ENCODE measurements around the gene ALOX12B. TPM values are rescaled to one million over a fixed set of nuclear protein-coding genes. Genes with fewer than 3 reads are reported as not detected.
A peak's percentile ranks its signal among the peaks of the same experiment; 100 is the strongest.
"Not testable (repeated sequence)": the region's sequence is repeated elsewhere in the genome, so short reads cannot be mapped to it uniquely, and the experiment has no call there.

ALOX12B gene
- total RNA-seq, 4 donors from 2014 or later, result 0.76 to 34.6 (median 10.8) TPM

GRCh38 chr17:8079291-8080207, 8.0 kb downstream of the ALOX12B start:
- H3K27ac ChIP-seq, result peak overlapping the region in 2 of 4 donors; percentile 33 to 36
- H3K27me3 ChIP-seq, result peaks cover 0 to 98% (median 5%) of the 10 kb centered on the region in 4 donors
- no peaks in the 10 kb centered on the region for H3K36me3 ChIP-seq
- TF ChIP-seq CTCF (IDR thresholded peaks at IDR 0.05), result peak; percentile 83 to 95 (median 88)
- no peak for TF ChIP-seq POLR2A (IDR thresholded peaks at IDR 0.05)
- intact Hi-C loops (cut with DNase I), result loop anchor here (5.0 kb wide), 1 partner anchor 33 kb away; no protein-coding TSS in a partner anchor
- peaks cover 7 to 24% (median 17%) of the 10 kb centered on the region in 3 donors for H3K4me1 ChIP-seq
- H3K9me3 ChIP-seq, result no peaks in the 10 kb centered on the region
- DNase-seq, result no peak
- peak overlapping the region; percentile 19 to 64 (median 44) for H3K4me3 ChIP-seq
- WGBS, 2 donors, result 0 to 3% methylated on average over 12 to 31 of the region's 87 CpGs

- not testable (repeated sequence) for H3K27ac ChIP-seq, H3K9me3 ChIP-seq, DNase-seq, H3K36me3 ChIP-seq, H3K4me3 ChIP-seq
- Histone ChIP-seq H3K4me1 (peaks cover 16 to 36% (median 23%) of the 10 kb centered on the region in 3 donors), H3K27me3 (peaks cover 0 to 98% (median 7%) of the 10 kb centered on the region in 4 donors)
- intact Hi-C loops (cut with DNase I), result loop anchor here (5.0 kb wide), 1 partner anchor 34 kb away; no protein-coding TSS in a partner anchor
- 86 to 87% methylated on average over 4 to 5 of the region's 5 CpGs for WGBS, 2 donors
Measured at GRCh38 chr17:8077939-8078338, 9.6 kb downstream of the ALOX12B start.

GRCh38 chr17:8076502-8077266, 10.8 kb downstream of the ALOX12B start:
- Histone ChIP-seq H3K36me3 (no peaks in the 10 kb centered on the region), H3K4me3 (no peak overlapping the region), H3K9me3 (no peaks in the 10 kb centered on the region), H3K27ac (no peak overlapping the region), H3K27me3 (peaks cover 0 to 98% (median 18%) of the 10 kb centered on the region in 4 donors), H3K4me1 (peaks cover 23 to 45% (median 32%) of the 10 kb centered on the region in 3 donors)
- intact Hi-C loops (cut with DNase I), result loop anchor here (5.0 kb wide), 1 partner anchor 36 kb away; no protein-coding TSS in a partner anchor
- WGBS, 2 donors, result 77 to 90% methylated on average over 5 to 7 of the region's 13 CpGs
- TF ChIP-seq POLR2A (IDR thresholded peaks at IDR 0.05) (no peak), CTCF (IDR thresholded peaks at IDR 0.05) (no peak)
- DNase-seq, result no peak

- TF ChIP-seq CTCF (IDR thresholded peaks at IDR 0.05), result no peak
- TF ChIP-seq POLR2A (IDR thresholded peaks at IDR 0.05), result no peak
- H3K4me1 ChIP-seq, result peaks cover 23 to 40% (median 29%) of the 10 kb centered on the region in 3 donors
- no peak overlapping the region for H3K27ac ChIP-seq
- no peak overlapping the region for H3K4me3 ChIP-seq
- DNase-seq, result no peak
- no peaks in the 10 kb centered on the region for H3K36me3 ChIP-seq
- no peaks in the 10 kb centered on the region for H3K9me3 ChIP-seq
- peaks cover 0 to 98% (median 18%) of the 10 kb centered on the region in 4 donors for H3K27me3 ChIP-seq
- intact Hi-C loops (cut with DNase I), result loop anchor here (5.0 kb wide), 1 partner anchor 37 kb away; no protein-coding TSS in a partner anchor
- WGBS, 2 donors, result 89 to 96% methylated on average over 9 to 10 of the region's 14 CpGs
Measured at GRCh38 chr17:8075574-8076342, 11.8 kb downstream of the ALOX12B start.

GRCh38 chr17:8075081-8075480, 12.4 kb downstream of the ALOX12B start:
- Histone ChIP-seq H3K27ac (no peak overlapping the region), H3K27me3 (peaks cover 0 to 98% (median 18%) of the 10 kb centered on the region in 4 donors), H3K4me3 (no peak overlapping the region), H3K9me3 (no peaks in the 10 kb centered on the region), H3K4me1 (peaks cover 23 to 34% (median 24%) of the 10 kb centered on the region in 3 donors), H3K36me3 (no peaks in the 10 kb centered on the region)
- WGBS, 2 donors, result 86 to 90% methylated on average over 3 of the region's 3 CpGs
- intact Hi-C loops (cut with DNase I), result loop anchor here (5.0 kb wide), 1 partner anchor 37 kb away; no protein-coding TSS in a partner anchor
- DNase-seq, result no peak
- TF ChIP-seq CTCF (IDR thresholded peaks at IDR 0.05) (no peak), POLR2A (IDR thresholded peaks at IDR 0.05) (no peak)

Measured in esophagus squamous epithelium (tissue), 5 donors.